D341Med (cell line): ENCODE data around the gene HOXB6.

Experiments
- DNase-seq: peaks from one replicate; pipeline ENCODE4 v3.0.0; 2012; ENCODE audit warnings: low spot score

The HOXB6 gene

DNA sequence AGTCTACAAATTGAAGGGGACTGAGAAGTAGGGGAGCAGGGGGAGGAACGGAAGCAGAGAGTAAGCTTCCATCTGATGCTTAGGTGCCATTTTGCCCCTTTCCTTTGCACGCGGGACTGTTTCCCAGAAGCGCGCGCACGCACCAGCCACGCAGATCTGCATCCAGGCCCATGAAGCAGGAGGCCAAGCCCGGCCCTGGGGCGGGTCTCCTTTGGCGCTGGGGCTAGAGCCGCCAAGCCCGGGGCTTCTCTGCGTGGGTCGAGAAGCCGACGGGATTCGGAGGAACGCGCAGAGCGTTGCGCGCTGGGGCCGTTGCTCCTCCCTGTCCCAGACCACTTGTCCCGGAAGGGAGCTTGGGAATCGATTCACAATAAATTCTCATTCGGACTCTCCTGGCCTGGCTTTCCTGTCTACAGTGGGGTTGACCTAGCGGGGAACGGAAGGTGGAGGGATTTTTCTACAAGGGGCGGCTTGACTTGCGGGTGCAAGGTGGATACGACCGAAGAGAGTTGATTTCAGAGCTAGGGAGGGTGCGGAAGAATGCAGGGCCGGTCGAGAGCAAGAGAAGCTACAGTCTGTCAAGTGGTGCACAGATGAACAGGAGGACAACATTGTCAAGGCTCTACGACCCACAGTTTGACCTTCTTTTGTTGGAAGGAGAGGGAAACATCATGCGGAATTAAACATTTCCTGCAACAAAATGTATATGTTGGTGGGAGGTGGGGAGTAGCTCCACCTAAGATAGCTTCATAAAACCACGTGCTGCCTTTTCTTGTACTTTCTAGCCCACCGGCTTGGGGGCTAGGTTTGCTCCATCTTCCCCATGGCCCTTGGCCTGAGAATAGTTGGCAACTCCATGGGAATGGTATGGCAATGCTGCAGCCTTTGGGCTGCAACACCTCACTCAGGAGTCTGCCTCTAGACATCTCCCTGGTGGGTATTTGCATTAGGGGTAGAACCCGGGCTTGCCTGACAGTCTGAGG lies 16.9 kb upstream of the HOXB6 start:
- no peak for DNase-seq

DNA sequence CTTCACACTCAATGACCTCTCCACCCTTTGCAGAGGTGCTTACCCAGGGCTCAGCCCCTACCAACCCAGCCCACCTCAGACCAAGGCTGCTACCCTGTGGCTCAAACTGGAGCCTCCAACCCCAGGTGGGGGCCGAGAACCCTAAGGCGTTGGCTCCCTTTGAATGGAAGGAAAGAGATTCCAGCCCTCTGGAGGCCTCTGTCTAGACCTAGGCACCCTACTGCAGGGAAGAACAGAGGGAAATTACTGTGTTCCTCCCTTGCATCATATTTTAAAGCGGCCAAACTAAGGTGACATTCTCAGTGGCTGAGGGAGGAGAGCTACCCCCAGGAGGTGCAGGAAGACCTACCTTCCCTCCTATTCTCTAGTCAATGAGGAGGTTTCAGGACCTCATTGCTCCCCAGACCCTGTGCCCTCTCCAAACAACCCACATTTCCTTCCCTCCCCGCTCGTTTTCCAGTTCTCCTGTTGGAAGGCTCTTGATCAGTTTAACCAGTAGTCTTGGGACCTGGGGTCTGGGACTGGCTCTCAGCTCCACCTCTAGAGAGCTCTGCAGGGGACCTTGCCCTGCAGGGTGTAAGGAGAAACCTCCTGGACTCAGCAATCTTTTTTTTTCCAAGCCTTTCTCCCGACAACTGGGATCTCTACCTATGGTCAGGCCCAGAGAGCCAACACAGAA lies 15.8 kb upstream of the HOXB6 start:
- no peak for DNase-seq

DNA sequence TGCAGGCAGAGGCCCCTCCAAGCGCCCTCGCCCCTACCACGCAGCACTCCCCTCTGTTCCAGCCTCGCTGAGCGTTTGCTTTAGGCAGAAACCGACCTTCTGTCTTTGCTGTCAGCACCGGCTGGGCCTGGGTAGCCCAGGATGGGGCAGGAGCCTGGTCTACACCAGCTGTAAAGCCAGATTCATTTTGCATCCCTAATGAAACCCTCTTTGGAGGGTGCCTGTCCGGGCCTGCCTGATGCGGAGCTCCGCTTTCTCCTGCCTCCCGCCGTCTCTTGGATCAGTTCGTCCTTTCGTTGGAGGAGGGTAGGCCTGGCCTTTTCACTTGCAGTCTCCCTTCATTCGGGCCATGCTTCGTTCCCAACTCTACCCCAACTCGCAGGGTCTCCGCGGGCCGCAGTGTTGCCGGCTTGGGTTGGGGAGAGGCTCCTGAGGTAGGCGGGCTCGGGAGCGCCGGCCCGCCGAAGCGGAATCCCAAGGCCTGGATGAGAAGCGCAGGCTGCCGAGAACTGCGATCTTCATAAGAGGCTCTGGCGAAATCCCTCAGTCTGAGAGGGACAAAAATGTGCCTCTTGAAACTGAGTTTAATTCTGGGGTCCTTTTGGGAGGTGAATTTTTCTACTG lies 15.2 kb upstream of the HOXB6 start:
- no peak for DNase-seq

DNA sequence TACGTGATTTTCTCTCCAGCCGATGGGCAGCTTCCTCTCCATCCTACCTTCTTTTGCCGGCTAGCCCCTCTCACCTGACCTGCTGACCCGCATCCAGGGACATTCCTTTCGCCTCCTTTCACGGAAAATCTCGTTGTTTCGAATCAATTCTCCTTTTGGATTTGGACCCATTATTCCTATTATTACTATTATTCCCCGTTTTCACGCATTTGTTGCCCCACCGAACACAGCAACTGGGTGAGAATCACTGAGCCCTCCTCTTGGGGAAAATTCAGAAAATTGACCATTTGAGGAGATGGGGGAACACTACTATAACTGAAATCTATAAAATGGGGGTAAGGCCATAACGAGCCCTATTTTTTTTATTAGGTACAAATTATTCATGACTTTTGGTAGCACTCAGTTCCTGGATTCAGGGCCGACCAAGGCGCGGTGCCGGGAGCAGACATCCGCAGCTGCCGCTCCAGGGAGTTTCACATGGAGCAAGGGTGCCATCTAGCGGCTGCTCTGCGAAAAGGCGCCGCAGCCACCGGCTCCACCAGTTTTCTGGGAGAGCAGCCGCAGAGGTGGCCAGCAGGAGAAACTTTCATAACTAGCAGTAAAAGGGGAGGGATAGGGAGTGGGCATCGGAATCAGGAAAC lies 13.6 kb upstream of the HOXB6 start:
- peak; percentile 98 for DNase-seq

DNA sequence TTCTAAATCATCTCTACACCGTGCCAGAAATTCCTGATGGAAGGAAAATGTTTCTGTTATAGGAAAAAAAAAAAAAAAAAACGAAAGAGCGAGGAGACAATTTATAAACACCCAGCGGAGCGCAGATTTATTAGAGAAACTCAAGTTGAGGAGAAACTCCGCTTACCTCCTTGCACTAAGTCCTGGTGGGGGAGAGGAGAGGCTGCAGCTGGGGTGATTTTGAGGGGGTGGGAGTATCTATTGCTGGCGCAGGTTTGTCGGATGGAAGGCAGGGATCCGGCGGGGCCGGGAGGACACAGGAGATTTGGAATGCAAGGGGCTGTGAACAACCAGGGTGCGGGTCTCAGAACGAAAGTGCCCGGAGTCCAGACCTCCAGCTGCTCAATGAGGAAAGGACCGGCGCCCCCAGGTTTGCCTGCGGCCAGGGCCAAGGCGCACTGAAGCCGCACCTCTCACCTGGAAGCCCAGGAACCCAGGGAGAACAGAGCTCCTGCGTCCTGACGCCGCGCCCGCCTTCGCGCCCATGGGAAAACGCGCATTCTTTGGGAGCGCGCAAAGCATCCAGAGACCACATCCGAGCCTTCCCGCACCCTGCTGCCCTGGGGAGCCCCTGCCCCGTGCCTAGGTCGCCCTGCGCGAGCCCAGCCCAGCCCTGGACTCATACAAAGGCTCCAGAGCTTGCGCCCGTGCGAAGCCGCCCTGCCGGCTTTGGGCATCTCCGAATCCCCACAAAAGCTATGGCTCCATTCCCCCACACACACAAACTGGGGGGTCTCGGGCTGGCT lies 12.9 kb upstream of the HOXB6 start:
- no peak for DNase-seq

DNA sequence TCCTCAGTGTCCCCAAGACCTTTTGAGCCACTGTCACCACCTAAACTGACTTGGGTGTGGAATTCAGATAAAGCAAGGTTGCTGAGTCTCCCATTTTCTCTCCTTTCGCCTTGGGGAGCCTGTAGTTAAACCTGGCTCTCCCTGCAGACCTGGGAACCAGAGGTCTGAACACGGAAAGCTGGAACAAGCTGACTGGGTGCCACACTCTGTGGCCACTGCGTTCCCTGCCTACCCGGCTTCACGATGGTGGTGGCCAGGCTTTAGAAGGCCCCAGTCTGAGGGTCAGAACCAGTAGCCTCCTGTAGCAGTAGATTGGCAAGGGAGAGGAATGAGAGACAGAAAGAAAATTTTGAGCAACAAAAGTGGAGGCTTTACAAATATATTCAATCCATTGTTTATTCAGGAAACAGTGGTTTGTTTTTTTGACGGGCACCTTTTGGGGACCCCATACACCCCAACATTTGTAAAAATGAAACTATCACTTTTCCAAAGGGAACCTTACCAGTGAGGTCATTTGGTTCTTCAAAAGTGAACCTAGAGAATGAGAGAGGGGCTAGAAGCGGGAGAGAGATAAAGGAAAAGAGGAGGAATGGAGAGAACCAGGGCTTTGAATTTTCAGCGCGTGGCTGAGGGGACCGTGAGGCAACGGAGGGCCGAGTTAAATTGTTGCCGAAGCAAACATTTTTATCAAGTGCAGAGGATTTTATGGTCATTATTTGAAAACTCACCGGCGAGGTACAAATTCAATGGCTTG lies 12.1 kb upstream of the HOXB6 start:
- no peak for DNase-seq

DNA sequence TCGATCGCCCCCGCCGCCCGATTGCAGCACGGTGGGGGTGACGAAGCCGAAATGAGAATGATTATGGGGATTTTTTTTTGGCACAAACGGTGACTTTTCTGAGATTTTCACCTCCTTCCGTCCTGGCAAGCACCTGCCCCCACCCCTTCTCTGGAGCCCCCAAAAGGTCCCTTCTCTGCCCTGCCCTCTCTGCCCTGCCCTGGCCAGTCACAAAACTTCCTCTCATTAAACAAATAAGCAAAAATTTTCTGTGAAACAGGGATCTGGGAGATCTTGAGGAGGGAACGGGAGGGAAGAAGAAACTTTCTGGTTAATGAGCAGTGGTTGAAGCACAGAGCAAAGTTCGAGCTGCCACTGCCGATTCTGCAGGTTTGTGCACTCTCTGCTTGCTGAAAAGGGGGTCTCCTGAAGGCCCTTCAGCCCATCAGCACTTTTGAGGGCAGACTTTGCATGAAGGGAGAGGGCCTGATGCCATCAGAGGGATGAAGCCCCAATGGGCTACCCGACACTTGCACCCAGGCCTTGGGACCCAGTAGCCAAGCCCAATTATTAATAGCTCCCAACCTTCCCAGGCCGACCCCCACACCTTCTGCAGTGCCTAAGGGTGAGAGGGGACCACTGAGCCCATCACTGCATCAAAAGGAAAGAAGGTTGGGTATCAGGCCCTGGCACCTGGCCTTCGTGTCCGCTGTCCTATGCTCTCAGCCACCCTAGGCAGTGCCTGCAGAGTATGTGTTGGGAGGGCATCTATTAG lies 11.4 kb upstream of the HOXB6 start:
- no peak for DNase-seq

DNA sequence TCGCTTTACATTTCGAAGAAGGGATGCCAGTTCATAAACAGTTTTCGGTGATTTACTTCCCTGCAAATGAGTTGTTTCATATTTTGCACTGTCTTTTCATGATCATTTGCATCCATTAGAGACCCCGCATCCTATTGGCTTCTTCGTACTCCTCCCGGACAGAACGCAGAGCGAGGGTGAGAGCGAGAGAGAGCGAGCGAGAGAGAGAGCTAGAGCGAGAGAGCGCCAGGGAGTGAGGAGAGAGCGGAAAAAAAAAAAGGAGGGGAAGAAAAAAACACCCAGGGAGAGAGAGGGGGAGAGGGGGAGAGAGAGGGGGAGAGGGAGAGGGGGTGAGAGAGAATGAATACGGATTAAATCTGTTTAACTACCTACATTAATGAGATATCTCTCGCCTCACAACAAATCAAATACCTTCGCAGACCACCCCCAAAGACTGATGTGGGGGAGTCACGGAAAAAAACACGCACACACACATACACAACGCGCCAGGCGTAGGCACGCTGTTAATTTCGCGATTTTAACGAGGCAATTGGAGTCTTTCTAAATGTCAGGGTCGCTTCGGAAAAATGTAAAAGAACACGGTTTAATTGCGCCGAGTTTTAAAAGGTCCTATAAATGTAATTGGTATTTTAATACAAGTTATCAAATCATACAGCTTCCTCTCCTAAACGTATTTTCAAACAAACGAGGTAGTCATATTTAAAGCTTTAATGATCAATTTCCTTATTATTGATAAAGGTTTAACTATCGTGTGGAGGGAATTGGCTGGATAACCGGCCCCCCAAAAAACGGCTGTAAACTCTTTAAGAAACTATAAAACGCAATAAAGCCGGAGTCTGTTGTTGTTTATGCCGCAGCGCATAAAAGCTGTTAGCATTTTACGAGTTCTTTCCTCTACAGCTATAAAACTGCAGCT lies 10.5 kb upstream of the HOXB6 start, which contains the start of gene HOXB8:
Gene HOXB8 (minus strand): TSS at position 246 of the 916 bp plus-strand sequence. CDS start 588 bp downstream, outside the sequence.
- DNase-seq: no peak

DNA sequence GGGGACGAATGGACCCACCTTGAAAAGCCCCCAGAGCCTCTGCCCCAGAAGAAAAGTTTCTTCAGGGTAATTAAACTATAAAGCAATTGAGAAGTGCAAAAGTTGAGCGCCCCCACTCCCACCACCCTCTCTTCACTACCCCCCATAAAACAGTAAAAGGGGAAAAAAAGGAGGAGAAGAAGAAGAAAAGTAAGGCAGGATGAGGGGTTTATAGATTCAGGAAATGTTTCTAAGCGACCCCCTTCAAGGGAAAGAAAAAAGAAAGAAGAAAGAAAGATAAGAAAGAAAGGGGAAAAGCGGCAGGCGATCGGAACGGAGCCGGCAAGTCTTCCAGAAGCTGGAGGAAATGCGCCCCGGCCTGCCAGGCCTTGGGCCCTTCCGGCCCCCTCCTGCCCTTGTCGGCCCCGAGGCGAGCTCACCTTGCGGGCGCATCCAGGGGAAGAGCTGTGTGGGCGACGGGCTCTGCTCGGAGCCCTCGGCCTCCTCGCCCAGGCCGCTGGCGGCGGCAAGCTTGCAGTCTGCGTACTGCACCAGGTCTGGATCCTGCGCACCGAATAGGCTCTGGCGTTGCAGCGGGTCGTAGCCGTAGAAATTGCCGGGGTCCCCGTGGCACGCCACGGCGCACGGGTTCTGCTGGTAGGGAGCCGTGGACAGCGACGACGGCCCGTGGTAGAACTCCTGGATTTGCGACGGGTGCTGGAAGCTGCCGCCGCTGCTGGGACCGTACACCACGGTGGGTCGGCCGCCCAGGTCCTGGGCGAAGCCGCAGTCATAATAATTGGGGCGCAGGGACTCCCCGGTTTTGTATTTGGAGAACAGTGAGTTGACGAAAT lies 9.3 kb upstream of the HOXB6 start:
- DNase-seq: peak; percentile 73

DNA sequence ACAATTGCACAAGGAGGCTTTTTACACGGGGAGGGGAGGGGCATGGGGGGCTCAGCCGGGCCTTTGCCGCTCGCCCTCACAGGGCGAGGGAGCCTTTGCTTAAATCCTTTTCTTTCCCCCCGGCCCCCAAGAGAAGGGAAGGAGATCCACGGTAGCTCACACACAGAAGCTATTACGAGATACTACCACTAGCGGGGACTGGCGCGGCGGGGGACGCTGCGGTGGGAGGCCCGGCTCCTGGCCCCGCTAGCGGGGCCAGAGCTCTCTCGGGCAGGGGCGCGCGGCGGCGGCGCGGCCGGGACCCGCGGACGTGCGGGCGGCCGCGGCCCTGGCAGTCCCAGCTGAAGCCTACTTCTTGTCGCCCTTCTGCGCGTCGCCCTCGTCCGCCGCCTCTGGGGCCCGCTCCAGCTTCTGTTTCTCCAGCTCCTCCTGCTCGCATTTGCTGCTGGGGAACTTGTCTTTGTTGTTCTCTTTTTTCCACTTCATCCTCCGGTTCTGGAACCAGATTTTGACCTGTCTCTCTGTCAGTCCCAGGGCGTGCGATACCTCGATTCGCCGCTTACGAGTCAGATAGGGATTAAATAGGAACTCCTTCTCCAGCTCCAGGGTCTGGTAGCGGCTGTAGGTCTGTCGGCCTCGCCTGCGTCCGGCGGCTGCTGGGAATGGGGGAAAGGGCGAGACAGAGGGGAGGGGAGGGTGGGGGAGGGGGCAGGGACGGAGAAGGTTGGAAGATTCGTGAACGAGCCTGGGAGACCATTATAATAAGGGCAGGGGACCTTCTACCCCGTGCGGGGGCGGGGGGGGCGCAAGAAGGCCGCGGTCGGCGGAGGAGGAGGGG lies 8.3 kb upstream of the HOXB6 start:
- DNase-seq: peak; percentile 79

DNA sequence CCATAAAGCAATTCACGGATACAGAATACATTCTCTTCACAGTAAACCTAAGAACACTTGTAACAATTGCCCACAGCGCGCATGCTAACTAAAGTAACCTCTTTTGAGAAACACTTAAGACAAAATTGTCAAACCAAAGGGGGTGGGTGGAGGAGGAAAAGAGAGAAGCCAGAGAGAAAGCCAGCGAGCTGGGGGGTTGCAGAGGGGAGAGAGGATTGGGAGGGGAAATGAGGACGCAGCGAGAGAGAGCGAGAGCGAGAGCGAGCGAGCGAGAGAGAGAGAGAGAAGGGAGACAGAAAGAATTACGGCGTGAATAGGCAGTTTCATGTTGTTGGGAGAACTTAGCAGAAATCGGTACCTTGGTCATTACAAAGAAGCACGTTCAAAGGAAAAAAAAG lies 7.7 kb upstream of the HOXB6 start:
- no peak for DNase-seq

DNA sequence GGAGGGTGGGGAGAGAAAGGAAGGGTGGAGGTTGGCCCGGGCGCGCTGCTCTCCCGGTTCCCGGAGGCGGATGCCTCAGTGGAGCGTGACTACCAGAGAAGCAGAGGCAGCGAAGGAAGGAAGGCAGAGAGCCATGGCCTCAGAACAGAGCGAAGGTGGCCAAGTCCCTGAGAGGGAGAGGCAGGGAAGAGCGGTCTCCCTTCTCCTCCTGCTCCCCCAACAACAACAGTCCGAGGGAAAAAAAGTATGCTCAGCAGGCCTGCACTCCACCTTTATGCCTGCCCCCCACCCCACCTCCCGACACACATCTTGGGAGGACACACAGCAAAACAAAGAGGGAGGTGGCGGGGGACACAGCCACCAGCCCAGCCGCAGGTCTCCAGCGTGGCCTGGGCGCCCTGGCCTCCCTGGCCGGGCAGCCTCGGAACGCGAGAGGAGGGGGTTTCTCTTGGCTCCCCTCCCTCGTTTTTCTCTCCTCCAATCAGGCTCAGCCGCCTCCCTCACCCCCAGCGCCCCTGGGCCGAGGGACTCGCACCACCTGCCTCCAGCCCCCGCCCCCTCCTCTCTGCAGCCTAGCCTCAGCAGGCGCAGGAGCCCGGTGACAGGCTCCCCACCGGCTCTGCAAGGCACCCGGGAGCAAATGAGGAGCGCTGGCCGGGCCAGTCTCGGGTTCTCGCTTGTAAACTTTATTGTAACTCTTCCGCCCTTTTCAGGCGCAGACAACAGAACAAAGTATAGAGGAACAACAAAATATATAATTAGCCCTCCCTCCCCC lies 7.1 kb upstream of the HOXB6 start:
- no peak for DNase-seq

DNA sequence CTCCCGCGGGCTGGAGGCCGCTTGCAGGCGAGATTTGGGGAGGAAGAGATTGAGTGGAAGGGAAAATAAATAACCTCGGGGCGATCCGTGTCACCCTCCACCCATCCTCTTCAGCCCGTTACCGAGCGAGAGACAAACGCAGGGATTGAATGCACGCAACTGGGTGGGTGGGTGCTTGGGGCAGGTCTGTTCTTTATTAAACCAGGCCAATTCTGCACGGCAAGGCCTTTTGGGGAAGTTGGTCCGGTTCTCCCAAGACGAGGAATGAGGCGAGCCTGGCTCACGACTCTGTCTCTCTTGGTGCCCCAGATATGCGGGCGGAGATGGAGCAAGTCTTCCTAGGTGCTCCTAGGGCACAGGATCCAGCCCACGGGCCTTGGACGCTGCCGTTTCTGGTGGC lies 6.4 kb upstream of the HOXB6 start:
- no peak for DNase-seq

DNA sequence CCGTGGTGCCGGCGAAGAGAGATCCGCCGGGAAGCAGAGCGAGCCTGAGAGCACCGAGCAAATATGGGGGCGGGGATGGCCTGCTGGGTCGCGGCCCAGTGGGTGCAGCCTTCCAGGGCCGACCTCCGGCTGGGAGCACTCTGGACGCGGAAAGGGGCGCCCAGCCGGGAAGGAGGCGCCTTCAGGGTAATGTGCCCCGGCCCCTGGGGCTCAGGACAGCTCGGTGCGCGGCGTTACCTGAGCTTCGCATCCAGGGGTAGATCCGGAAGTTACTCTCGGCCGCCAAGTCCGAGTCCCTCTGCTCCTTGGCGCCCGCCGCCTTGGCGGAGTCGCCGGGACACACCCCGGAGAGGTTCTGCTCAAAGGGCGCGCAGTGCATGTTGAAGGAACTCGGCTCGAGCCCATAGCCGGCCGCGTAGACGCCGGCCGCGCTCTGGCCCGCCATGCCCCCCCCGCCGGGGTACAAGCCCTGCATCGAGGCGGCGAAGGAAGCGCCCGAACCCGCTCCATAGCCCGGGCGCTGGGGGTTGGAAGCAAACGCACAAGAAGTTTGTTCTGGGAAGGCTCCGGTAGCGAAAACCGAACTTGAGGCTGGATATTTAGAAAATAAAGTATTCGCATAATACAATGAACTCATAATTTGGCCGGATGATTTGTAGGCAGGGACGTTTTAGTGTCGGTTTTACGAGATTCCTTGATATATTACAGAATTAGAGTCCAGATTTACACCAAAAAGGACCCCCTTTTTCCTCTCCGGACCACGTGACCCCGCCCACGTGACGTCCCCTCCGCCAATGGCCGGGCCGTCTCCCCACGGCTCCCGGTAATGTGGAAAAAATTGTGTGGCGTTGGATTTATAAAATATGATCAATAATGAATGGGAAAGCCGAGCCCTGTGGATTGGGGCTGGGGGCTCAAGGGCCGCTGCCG lies 5.8 kb upstream of the HOXB6 start, which contains the start of gene HOXB7:
Gene HOXB7 (minus strand): TSS at position 736 of the 930 bp plus-strand sequence. CDS start 99 bp downstream, at position 637.
- no peak for DNase-seq

DNA sequence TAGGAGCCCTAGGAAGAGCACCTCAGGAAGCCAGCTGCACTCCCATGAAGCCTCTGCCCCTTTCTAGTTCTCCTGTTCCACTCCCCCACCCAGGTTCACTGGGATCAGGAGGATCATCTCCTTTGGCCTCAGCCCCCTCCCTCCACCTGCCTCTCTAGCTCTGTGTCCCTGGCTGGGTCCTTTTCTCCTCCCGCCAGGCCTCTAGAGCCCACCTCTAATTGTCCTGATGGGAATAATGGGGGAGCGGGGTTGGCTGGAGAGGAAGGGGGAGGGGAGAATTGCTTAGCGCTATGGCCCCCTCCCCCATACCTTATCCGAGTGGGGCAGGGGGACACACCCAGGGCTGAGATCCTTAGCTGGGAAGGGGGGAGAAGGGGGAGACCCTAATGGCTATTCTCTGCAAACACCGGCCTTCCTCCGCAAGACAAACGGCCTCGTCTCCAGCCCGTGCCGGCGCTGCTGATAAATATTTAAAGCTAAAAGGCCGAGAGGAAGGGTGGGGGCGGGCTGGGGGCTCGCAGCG lies 5.0 kb upstream of the HOXB6 start:
- no peak for DNase-seq
